Cardiac muscle cell (in vitro differentiated cells and primary cell): ENCODE measurements around the gene NCOA4. TPM values are rescaled to one million over a fixed set of nuclear protein-coding genes. Genes with fewer than 3 reads are reported as not detected.
"Not testable (repeated sequence)": the region's sequence is repeated elsewhere in the genome, so short reads cannot be mapped to it uniquely, and the experiment has no call there.

Experiments used
- DNase-seq, 2 donors: peaks; one replicate each; pipeline versions ENCODE4 v3.0.0 to v3.0.0-alpha.2; 2010 to 2017; ENCODE audit warnings: low read depth in 1 of 2, low spot score in 1 of 2
- H3K27ac ChIP-seq: fragments of 200-600 bp; sonication (generic); 2 replicates; pipeline ENCODE4 v1.5.1; 2016
- H3K27me3 ChIP-seq: fragments of 200-600 bp; sonication (generic); 2 replicates; pipeline ENCODE4 v1.6.0; 2016; ENCODE audit warnings: control low read depth
- H3K36me3 ChIP-seq: fragments of 200-600 bp; sonication (generic); 2 replicates; pipeline ENCODE4 v1.5.1; 2016; ENCODE audit warnings: control low read depth
- H3K4me1 ChIP-seq: fragments of 200-600 bp; sonication (generic); 2 replicates; pipeline ENCODE4 v1.8.1; 2017; ENCODE audit warnings: low read depth, mild to moderate bottlenecking, mixed run types
- H3K4me3 ChIP-seq: fragments of 200-600 bp; sonication (generic); 2 replicates; pipeline ENCODE4 v1.5.1; 2016; ENCODE audit warnings: mild to moderate bottlenecking
- H3K9me3 ChIP-seq: fragments of 200-600 bp; sonication (generic); 2 replicates; pipeline ENCODE4 v1.5.1; 2017; ENCODE audit warnings: low read depth, mild to moderate bottlenecking, control low read depth
- polyA plus RNA-seq: library from polyadenylated mRNA; unstranded; fragments of >200 nt; fragmentation: Nextera tagmentation; extraction: Ambion mirVana; gene quantifications from 2 replicates; pipeline ENCODE4 v1.2.1, GENCODE V29; 2016
- total RNA-seq: library from RNA; depleted of rRNA; stranded (reverse); fragments of >200 nt; gene quantifications from 2 replicates; pipeline ENCODE4 v1.2.3, GENCODE V29; 2016

Gene NCOA4
- total and polyA plus RNA-seq, 2 experiments from 2014 or later: 149 to 292 TPM

- Histone ChIP-seq H3K27ac (peak overlapping the region; percentile 93), H3K4me3 (peak overlapping the region; percentile 74)
- H3K36me3 ChIP-seq, H3K27me3 ChIP-seq, H3K4me1 ChIP-seq, H3K9me3 ChIP-seq: not testable (repeated sequence)
- peak; percentile 2 to 9 for DNase-seq
Observed at GRCh38 chr10:45972813-45973169, 57.6 kb downstream of the NCOA4 start.

- Histone ChIP-seq H3K27ac (peak within 1 kb of the TSS; percentile 93), H3K4me3 (peak within 1 kb of the TSS; percentile 74)
- peak; percentile 87 to 91 for DNase-seq
Observed at GRCh38 chr10:45972106-45972812, 58.2 kb downstream of the NCOA4 start, which contains the start of gene TIMM23. Gene TIMM23, plus strand, starts transcription at chr10:45972489. Its CDS starts 136 bp downstream, at chr10:45972625.

GRCh38 chr10:45971742-45972105 lies 58.7 kb downstream of the NCOA4 start:
- DNase-seq: peak in 1 of 2 donors; percentile 12
- Histone ChIP-seq H3K27ac (peak overlapping the region; percentile 93), H3K4me3 (peak overlapping the region; percentile 74)
- H3K27me3 ChIP-seq, H3K36me3 ChIP-seq, H3K4me1 ChIP-seq, H3K9me3 ChIP-seq: not testable (repeated sequence)

More at GRCh38 chr10:45972106-45972812, 58.2 kb downstream of the NCOA4 start, which contains the start of gene TIMM23:
- H3K4me1 ChIP-seq, H3K36me3 ChIP-seq, H3K9me3 ChIP-seq, H3K27me3 ChIP-seq: not testable (repeated sequence)

DNA sequence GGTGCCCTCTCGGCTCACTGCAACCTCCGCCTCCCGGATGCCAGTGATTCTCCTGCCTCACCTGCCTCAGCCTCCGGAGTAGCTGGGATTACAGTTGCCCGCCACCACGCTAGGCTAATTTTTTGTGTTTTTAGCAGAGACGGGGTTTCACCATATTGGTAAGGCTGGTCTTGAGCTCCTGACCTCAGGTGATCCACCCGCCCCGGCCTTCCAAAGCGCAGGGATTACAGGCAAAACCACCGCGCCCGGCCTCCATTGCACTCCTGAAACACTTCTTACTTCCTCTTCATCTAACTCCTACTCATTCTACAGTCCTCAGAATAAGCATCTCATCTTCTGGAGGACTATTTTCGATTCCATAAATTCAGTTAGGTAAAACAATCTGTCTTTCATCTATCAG lies 59.4 kb downstream of the NCOA4 start:
- not testable (repeated sequence) for H3K27me3 ChIP-seq, H3K4me1 ChIP-seq, DNase-seq, H3K36me3 ChIP-seq, H3K9me3 ChIP-seq
- peak overlapping the region; percentile 93 for H3K27ac ChIP-seq
- H3K4me3 ChIP-seq: peak overlapping the region; percentile 74

DNA sequence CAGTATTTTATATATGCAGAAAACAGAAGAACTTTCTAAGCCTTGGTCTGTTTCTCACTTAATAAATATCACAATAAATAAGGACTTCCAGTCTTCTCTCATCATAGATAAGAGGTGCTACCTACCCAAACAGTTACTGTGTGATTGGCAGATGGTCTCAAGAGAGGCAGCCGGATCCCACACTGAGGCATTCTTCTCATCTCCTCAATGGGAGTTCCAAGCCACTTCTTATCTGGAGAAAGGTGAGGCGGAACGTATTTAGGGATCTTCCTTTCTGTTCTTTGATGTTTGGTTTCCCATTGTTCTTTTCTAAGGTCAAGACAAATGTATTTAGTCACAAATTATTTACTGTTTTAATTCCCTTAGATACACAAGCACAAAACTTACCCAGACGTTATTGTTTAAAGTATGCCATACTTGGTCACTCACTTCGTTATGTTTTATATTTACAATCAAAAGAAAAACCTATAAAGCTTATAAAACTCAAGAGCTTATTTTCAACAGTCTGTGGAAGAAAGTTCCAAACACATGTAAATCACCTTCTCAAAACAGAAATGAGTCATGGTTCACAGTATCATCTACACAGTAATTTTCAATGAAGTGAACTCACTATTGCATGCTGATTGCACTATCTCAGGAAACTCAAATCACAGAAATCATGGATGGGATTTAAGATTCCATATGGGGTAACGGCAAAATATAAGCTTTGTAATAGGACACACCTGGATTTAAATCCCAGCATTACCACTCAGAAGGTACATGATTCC lies 67.6 kb downstream of the NCOA4 start:
- DNase-seq: not testable (repeated sequence)

GRCh38 chr10:45957928-45958327 lies 72.5 kb downstream of the NCOA4 start:
- not testable (repeated sequence) for DNase-seq, H3K9me3 ChIP-seq, H3K4me1 ChIP-seq, H3K36me3 ChIP-seq, H3K4me3 ChIP-seq, H3K27me3 ChIP-seq
- peak overlapping the region; percentile 95 for H3K27ac ChIP-seq

More for the DNA sequence above, 67.6 kb downstream of the NCOA4 start:
- H3K27ac ChIP-seq, H3K36me3 ChIP-seq, H3K4me3 ChIP-seq, H3K27me3 ChIP-seq, H3K4me1 ChIP-seq, H3K9me3 ChIP-seq: not testable (repeated sequence)

GRCh38 chr10:45956634-45957033 lies 73.8 kb downstream of the NCOA4 start:
- not testable (repeated sequence) for H3K36me3 ChIP-seq, H3K9me3 ChIP-seq, DNase-seq, H3K4me3 ChIP-seq, H3K27me3 ChIP-seq, H3K4me1 ChIP-seq
- H3K27ac ChIP-seq: peak overlapping the region; percentile 95

Other genes starting within 250 kb of the NCOA4 start
- gene AGAP4, start 183.1 kb downstream of the NCOA4 start, total RNA-seq: 21.8 and 22.3 TPM in 2 replicates
- gene AGAP4, start 183.1 kb downstream of the NCOA4 start, polyA plus RNA-seq: 13.6 and 17.2 TPM in 2 replicates
- 92.6 and 96.2 TPM in 2 replicates for gene TIMM23, start 58.1 kb downstream of the NCOA4 start, total RNA-seq
- 140 and 150 TPM in 2 replicates for gene TIMM23, start 58.1 kb downstream of the NCOA4 start, polyA plus RNA-seq
- not detected in 2 replicates for gene MSMB, start 15.6 kb upstream of the NCOA4 start, total RNA-seq
- gene MSMB, start 15.6 kb upstream of the NCOA4 start, polyA plus RNA-seq: not detected in 2 replicates